ENCODE data around the gene BCAS1. TPM values are rescaled to one million over a fixed set of nuclear protein-coding genes. Genes with fewer than 3 reads are reported as not detected.

The BCAS1 gene
- total and polyA plus RNA-seq, 2 experiments from 2014 or later, result not detected

DNA sequence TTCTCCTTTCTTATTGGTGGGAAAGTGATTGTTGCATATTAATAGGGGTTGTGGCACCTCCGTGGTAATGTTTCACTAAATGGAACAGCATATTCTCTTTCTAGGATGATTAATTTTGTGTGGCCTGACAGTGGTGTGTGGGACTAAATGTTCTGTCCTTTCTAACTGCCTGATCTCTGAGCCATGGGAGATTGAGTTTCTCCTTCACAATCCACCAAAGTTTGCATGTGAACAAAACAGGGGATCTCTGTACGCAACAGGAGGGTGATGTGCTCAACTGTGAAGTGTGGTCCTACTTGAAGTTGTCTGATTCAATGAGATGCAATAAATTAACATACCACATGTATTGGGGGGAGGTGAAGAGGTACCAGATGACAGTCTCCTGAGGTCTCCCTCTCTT is 19.3 kb downstream of the BCAS1 start:
- TF ChIP-seq, protein P1, sequence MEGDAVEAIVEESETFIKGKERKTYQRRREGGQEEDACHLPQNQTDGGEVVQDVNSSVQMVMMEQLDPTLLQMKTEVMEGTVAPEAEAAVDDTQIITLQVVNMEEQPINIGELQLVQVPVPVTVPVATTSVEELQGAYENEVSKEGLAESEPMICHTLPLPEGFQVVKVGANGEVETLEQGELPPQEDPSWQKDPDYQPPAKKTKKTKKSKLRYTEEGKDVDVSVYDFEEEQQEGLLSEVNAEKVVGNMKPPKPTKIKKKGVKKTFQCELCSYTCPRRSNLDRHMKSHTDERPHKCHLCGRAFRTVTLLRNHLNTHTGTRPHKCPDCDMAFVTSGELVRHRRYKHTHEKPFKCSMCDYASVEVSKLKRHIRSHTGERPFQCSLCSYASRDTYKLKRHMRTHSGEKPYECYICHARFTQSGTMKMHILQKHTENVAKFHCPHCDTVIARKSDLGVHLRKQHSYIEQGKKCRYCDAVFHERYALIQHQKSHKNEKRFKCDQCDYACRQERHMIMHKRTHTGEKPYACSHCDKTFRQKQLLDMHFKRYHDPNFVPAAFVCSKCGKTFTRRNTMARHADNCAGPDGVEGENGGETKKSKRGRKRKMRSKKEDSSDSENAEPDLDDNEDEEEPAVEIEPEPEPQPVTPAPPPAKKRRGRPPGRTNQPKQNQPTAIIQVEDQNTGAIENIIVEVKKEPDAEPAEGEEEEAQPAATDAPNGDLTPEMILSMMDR (IDR thresholded peaks at IDR 0.05; ENCODE audit: low read depth, low read length), result no peak
- no peak overlapping the region for H3K27ac ChIP-seq
- H3K4me3 ChIP-seq, result no peak overlapping the region
- H3K9me3 ChIP-seq (ENCODE audit: low read depth), result no peaks in the 10 kb centered on the region
- no peaks in the 10 kb centered on the region for H3K36me3 ChIP-seq
- H3K4me1 ChIP-seq (ENCODE audit: low read depth), result no peaks in the 10 kb centered on the region
- H3K27me3 ChIP-seq, result no peaks in the 10 kb centered on the region
- no peak for DNase-seq (ENCODE audit: low read depth in 1 of 2, low spot score in 1 of 2)

DNA sequence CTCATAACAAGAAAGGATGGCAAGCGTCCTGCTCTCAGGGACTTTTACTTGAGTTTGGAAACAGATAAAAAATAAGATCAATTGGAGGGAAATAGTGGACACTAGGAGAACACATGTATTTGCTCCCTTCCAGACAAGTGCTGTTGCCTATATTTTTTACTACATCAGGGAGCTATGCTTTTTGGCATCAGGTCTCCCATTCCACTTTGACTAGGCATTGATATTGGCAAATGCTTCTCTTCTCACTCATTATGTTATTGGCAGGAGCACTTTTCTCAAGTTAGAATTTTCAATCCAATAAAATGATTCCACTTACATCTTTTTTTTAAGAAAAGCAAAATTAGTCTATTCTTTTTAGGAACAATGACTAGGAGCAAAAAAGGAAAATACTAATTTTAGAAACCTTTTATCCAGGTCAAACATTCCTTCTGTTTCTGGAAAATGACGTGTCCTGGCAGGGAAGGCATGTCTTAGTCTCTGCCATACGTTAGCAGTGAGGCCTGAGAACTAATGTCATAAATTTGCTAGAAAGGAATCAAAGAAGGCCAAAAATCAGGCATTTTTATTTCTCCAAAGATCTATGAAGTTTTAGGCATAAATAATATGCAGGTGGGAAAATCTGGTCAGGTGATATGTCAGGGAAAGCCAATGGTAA is 21.4 kb downstream of the BCAS1 start:
- no peaks in the 10 kb centered on the region for H3K27me3 ChIP-seq
- TF ChIP-seq, protein P1 (IDR thresholded peaks at IDR 0.05; ENCODE audit: low read depth, low read length), result no peak

DNA sequence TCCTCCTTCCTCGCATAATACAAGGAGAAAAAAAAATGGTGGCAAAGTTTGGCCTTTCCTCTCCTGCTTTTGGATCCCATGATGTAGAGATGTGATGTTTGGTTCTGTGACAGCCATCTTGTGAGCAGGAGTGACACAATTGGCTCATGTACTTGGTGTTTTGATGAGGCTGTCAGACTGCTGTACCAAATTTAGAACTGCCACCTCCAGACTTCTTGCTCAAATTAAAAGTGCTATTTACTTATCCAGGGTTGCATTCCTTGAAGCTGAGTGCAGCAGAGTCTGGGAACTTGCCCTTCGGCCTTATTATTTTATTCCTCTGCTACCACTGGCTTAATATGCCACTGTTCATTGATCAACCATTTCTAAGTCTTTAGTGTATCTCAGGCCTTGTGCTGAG is 21.9 kb downstream of the BCAS1 start:
- TF ChIP-seq, protein P1 (IDR thresholded peaks at IDR 0.05; ENCODE audit: low read depth, low read length), result no peak
- no peak for DNase-seq (ENCODE audit: low read depth in 1 of 2, low spot score in 1 of 2)
- H3K9me3 ChIP-seq (ENCODE audit: low read depth), result no peaks in the 10 kb centered on the region
- no peak overlapping the region for H3K27ac ChIP-seq
- H3K36me3 ChIP-seq, result no peaks in the 10 kb centered on the region
- no peaks in the 10 kb centered on the region for H3K27me3 ChIP-seq
- no peaks in the 10 kb centered on the region for H3K4me1 ChIP-seq (ENCODE audit: low read depth)
- no peak overlapping the region for H3K4me3 ChIP-seq

More for the DNA sequence above, 21.4 kb downstream of the BCAS1 start:
- DNase-seq (ENCODE audit: low read depth in 1 of 2, low spot score in 1 of 2), result no peak
- no peaks in the 10 kb centered on the region for H3K9me3 ChIP-seq (ENCODE audit: low read depth)
- H3K4me1 ChIP-seq (ENCODE audit: low read depth), result no peaks in the 10 kb centered on the region
- no peak overlapping the region for H3K27ac ChIP-seq
- H3K4me3 ChIP-seq, result no peak overlapping the region
- no peaks in the 10 kb centered on the region for H3K36me3 ChIP-seq

DNA sequence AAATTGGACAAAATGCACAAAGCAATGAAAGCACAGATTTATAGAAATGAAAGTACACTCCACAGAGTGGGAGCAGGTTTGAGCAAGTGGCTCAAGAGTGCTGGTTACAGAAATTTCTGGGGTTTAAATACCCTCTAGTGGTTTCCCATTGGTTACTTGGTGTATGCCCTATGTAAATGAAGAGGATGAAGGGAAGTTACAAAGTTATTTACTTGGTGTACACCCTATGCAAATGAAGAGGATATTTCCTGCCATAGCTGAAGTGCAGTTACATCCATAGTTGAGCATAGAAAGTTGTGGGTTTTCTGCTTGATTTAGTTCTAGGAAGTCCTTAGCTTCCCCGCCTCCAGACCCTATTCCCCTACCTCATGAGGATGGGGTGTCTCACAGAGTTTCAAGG is 22.7 kb downstream of the BCAS1 start:
- Histone ChIP-seq H3K27ac (no peak overlapping the region), H3K4me3 (no peak overlapping the region), H3K4me1 (ENCODE audit: low read depth) (no peaks in the 10 kb centered on the region), H3K36me3 (no peaks in the 10 kb centered on the region), H3K27me3 (no peaks in the 10 kb centered on the region), H3K9me3 (ENCODE audit: low read depth) (no peaks in the 10 kb centered on the region)
- DNase-seq (ENCODE audit: low read depth in 1 of 2, low spot score in 1 of 2), result no peak
- TF ChIP-seq, protein P1 (IDR thresholded peaks at IDR 0.05; ENCODE audit: low read depth, low read length), result no peak

DNA sequence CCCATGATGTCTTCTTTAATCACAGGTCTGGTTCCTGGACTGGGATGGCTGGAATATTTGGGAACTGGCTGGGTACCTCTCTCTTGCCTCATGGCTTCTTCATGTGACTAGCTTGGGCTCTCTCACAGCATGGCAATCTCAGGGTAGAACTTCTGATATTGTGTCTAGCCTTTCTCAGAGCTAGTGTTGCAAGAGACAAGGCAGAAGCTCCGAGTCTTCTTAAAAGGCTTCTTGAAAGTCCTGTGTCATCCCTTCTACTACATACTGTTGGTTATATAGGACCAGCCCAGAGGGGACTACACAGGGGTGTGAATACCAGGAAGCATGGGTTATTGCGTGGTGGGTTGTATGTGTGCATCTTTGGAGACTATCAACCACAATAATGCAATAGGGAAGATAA is 23.3 kb downstream of the BCAS1 start:
- H3K36me3 ChIP-seq, result no peaks in the 10 kb centered on the region
- H3K9me3 ChIP-seq (ENCODE audit: low read depth), result no peaks in the 10 kb centered on the region
- H3K27ac ChIP-seq, result no peak overlapping the region
- H3K4me1 ChIP-seq (ENCODE audit: low read depth), result no peaks in the 10 kb centered on the region
- TF ChIP-seq, protein P1 (IDR thresholded peaks at IDR 0.05; ENCODE audit: low read depth, low read length), result no peak
- no peak overlapping the region for H3K4me3 ChIP-seq
- DNase-seq (ENCODE audit: low read depth in 1 of 2, low spot score in 1 of 2), result no peak
- H3K27me3 ChIP-seq, result no peaks in the 10 kb centered on the region

All from cardiac muscle cell (in vitro differentiated cells and primary cell).